GM23248 (cell line): ENCODE results near the gene DCDC1.

ENCODE experiments used
- EZH2 ChIP-seq: fragments of 200-600 bp; sonication (generic); IDR thresholded peaks from 2 replicates; pipeline ENCODE4 v1.6.1; 2018; ENCODE audit warnings: antibody characterized with exemption, mild to moderate bottlenecking; ENCODE audit not compliant: insufficient read depth, poor library complexity, severe bottlenecking
- EZH2phosphoT487 ChIP-seq: fragments of 200-600 bp; sonication (generic); IDR thresholded peaks from 2 replicates; pipeline ENCODE4 v1.6.1; 2018; ENCODE audit warnings: antibody characterized with exemption, moderate library complexity, mild to moderate bottlenecking, low read depth; ENCODE audit not compliant: insufficient read depth

DNA sequence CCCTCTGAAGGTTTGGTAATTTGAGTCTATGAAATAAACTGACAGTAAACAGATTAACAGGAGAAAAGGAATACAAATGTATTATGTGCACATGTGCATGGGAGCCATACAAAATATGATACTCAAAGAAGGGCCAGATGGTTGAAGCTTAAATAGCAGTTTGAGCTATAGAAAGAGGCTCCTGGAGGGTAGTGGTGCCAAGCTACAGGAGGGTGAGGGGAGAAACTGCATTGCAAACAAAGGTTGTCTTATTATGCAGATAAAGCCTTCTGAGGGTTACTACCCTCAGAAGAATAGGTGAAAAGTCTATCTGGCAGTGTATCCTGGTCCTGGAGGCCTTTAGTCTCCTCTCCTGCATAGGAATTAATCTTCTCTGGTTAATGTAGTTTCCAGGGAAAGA is 516.1 kb downstream of the DCDC1 start:
- TF ChIP-seq EZH2 (no peak), EZH2phosphoT487 (no peak)
